ENCODE results near the gene ST3GAL4. TPM values are rescaled to one million over a fixed set of nuclear protein-coding genes. Genes with fewer than 3 reads are reported as not detected.

The ST3GAL4 gene
- total RNA-seq, 3 donors from 2014 or later: 17.6 to 36.2 (median 32.8) TPM

- DNase-seq (ENCODE audit: low spot score in 2 of 2): no peak
- Histone ChIP-seq H3K36me3 (no peaks in the 10 kb centered on the region), H3K9me3 (no peaks in the 10 kb centered on the region), H3K4me1 (peaks cover 7 to 8% of the 10 kb centered on the region in 2 donors), H3K4me3 (no peak overlapping the region), H3K27ac (peak overlapping the region; percentile 52 to 58), H3K27me3 (no peaks in the 10 kb centered on the region)
- intact Hi-C loops (cut with DNase I; ENCODE audit: low total_unique reads): no loop called here
- TF ChIP-seq POLR2A (IDR thresholded peaks at IDR 0.05) (no peak), POLR2AphosphoS5 (IDR thresholded peaks at IDR 0.05) (no peak)
- TF ChIP-seq, protein P1, sequence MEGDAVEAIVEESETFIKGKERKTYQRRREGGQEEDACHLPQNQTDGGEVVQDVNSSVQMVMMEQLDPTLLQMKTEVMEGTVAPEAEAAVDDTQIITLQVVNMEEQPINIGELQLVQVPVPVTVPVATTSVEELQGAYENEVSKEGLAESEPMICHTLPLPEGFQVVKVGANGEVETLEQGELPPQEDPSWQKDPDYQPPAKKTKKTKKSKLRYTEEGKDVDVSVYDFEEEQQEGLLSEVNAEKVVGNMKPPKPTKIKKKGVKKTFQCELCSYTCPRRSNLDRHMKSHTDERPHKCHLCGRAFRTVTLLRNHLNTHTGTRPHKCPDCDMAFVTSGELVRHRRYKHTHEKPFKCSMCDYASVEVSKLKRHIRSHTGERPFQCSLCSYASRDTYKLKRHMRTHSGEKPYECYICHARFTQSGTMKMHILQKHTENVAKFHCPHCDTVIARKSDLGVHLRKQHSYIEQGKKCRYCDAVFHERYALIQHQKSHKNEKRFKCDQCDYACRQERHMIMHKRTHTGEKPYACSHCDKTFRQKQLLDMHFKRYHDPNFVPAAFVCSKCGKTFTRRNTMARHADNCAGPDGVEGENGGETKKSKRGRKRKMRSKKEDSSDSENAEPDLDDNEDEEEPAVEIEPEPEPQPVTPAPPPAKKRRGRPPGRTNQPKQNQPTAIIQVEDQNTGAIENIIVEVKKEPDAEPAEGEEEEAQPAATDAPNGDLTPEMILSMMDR (IDR thresholded peaks at IDR 0.05): no peak
Observed at GRCh38 chr11:126410649-126411048, 55.2 kb downstream of the ST3GAL4 start.

- Histone ChIP-seq H3K4me1 (peaks cover 16 to 18% of the 10 kb centered on the region in 2 donors), H3K27ac (peak overlapping the region in 1 of 2 donors; percentile 23), H3K9me3 (no peaks in the 10 kb centered on the region), H3K27me3 (no peaks in the 10 kb centered on the region), H3K36me3 (no peaks in the 10 kb centered on the region), H3K4me3 (no peak overlapping the region)
- intact Hi-C loops (cut with DNase I; ENCODE audit: low total_unique reads): no loop called here
- no peak for DNase-seq (ENCODE audit: low spot score in 2 of 2)
- TF ChIP-seq POLR2AphosphoS5 (IDR thresholded peaks at IDR 0.05) (no peak), POLR2A (IDR thresholded peaks at IDR 0.05) (no peak)
- TF ChIP-seq, protein P1 (IDR thresholded peaks at IDR 0.05): no peak
Observed at GRCh38 chr11:126411971-126412381, 56.5 kb downstream of the ST3GAL4 start.

DNA sequence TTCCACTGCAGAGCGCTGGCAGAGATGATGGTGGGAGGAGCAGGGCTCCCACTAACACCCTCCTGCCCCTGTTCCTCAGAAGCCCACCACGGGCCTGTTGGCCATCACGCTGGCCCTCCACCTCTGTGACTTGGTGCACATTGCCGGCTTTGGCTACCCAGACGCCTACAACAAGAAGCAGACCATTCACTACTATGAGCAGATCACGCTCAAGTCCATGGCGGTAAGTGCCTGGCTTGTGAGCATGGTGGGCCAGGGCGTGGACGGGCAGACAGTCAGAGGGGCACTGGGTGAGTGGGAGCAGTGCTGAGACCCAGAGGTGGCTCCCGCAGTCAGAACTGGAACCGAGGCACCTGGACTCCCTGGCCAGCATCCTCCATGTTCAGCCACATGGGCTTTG lies 57.9 kb downstream of the ST3GAL4 start:
- Histone ChIP-seq H3K36me3 (no peaks in the 10 kb centered on the region), H3K9me3 (no peaks in the 10 kb centered on the region), H3K4me3 (no peak overlapping the region), H3K27ac (peak overlapping the region in 1 of 2 donors; percentile 90), H3K4me1 (peaks cover 16 to 23% of the 10 kb centered on the region in 2 donors), H3K27me3 (no peaks in the 10 kb centered on the region)
- TF ChIP-seq POLR2A (IDR thresholded peaks at IDR 0.05) (no peak), POLR2AphosphoS5 (IDR thresholded peaks at IDR 0.05) (no peak)
- TF ChIP-seq, protein P1 (IDR thresholded peaks at IDR 0.05): no peak
- DNase-seq (ENCODE audit: low spot score in 2 of 2): no peak
- intact Hi-C loops (cut with DNase I; ENCODE audit: low total_unique reads): no loop called here

DNA sequence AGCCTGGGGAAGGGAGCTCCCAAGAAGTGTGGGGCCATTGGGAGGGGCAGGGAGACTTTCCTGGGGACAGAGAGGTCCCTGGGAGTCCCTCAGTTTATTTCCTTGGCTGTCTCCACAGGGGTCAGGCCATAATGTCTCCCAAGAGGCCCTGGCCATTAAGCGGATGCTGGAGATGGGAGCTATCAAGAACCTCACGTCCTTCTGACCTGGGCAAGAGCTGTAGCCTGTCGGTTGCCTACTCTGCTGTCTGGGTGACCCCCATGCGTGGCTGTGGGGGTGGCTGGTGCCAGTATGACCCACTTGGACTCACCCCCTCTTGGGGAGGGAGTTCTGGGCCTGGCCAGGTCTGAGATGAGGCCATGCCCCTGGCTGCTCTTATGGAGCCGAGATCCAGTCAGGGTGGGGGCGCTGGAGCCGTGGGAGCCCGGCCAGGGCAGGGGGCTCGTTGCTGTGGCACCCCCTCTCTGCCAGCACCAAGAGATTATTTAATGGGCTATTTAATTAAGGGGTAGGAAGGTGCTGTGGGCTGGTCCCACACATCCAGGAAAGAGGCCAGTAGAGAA lies 58.4 kb downstream of the ST3GAL4 start:
- Histone ChIP-seq H3K27me3 (no peaks in the 10 kb centered on the region), H3K4me3 (no peak overlapping the region), H3K9me3 (no peaks in the 10 kb centered on the region), H3K27ac (peak overlapping the region; percentile 2 to 90), H3K4me1 (peaks cover 16 to 23% of the 10 kb centered on the region in 2 donors), H3K36me3 (no peaks in the 10 kb centered on the region)
- intact Hi-C loops (cut with DNase I; ENCODE audit: low total_unique reads): no loop called here
- DNase-seq (ENCODE audit: low spot score in 2 of 2): no peak
- no peak for TF ChIP-seq POLR2AphosphoS5 (IDR thresholded peaks at IDR 0.05)
- TF ChIP-seq POLR2A (IDR thresholded peaks at IDR 0.05): no peak
- TF ChIP-seq, protein P1 (IDR thresholded peaks at IDR 0.05): no peak

DNA sequence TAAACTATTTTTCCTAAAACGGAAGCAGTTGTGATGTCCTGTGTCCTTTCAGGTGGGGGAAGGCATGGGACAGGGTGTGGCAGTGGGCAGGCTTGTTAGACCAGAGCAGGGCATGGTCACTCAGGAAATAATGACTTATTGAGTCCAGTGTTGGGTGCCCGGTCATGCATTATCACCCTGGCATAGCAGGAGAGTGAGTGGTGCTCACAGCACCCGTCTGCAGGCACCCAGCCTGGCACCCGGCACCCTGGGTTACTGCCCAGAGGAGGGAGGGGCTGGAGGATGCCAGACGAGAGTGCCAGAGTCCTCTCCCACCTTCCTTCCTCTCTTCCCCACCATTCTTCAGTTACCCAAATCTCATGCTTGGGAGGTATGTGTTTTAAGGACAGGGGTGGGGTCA lies 59.1 kb downstream of the ST3GAL4 start:
- Histone ChIP-seq H3K27me3 (no peaks in the 10 kb centered on the region), H3K4me3 (no peak overlapping the region), H3K9me3 (no peaks in the 10 kb centered on the region), H3K4me1 (peaks cover 16 to 23% of the 10 kb centered on the region in 2 donors), H3K27ac (peak overlapping the region; percentile 79 to 90), H3K36me3 (no peaks in the 10 kb centered on the region)
- no peak for DNase-seq (ENCODE audit: low spot score in 2 of 2)
- TF ChIP-seq, protein P1 (IDR thresholded peaks at IDR 0.05): no peak
- TF ChIP-seq POLR2AphosphoS5 (IDR thresholded peaks at IDR 0.05) (no peak), POLR2A (IDR thresholded peaks at IDR 0.05) (no peak)
- intact Hi-C loops (cut with DNase I; ENCODE audit: low total_unique reads): no loop called here
